Activated naive CD4-positive, alpha-beta T cell treated with anti-CD3 and anti-CD28 coated beads, Interleukin-2, amount 10 ng/mL, durations not matched to agents 7 days and 5 days (primary cell): ENCODE measurements around the gene NHEJ1.

Source experiments
- CTCF ChIA-PET: fragments of 350-600 bp; sonication (Branson Sonifier 250); formaldehyde crosslinking; loops from one replicate; lab custom pipeline; 2021; ENCODE audit warnings: antibody characterized with exemption; lab: Charles Lee
- DNase-seq: peaks from one replicate; pipeline ENCODE4 v3.0.0-alpha.2; 2020
- H3K27ac Mint-ChIP-seq: one replicate; pipeline ENCODE4 v1.8.0; 2021; ENCODE audit warnings: mild to moderate bottlenecking, moderate library complexity, mixed read lengths
- H3K27me3 Mint-ChIP-seq: one replicate; pipeline ENCODE4 v1.8.0; 2021; ENCODE audit warnings: mild to moderate bottlenecking, mixed read lengths
- H3K36me3 Mint-ChIP-seq: one replicate; pipeline ENCODE4 v1.8.0; 2021; ENCODE audit warnings: mixed read lengths
- H3K4me1 Mint-ChIP-seq: one replicate; pipeline ENCODE4 v1.8.0; 2021; ENCODE audit warnings: mixed read lengths
- H3K4me3 Mint-ChIP-seq: one replicate; pipeline ENCODE4 v1.8.0; 2021; ENCODE audit warnings: mild to moderate bottlenecking, moderate library complexity, mixed read lengths
- H3K9me3 Mint-ChIP-seq: one replicate; pipeline ENCODE4 v1.8.0; 2021; ENCODE audit warnings: mixed read lengths

NHEJ1 gene

DNA sequence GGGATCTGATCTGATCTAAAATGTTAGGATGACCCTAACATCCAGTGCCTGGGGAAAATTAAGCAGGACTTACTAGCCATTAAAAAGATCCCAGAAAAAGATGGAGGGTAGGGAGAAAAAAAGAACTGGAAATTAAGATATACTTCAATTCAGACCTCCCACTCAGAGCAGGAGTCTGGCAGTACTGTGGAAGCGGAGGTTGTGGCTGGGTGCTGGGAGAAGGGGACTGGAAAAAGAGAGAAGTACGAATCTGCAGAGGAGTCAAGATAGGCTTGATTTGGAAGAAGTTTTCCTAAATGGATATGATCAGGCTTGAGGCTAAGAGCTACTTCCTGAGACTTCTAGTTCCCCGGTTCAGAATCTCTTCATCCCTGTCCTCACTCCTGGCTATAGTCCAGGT is 66.4 kb downstream of the NHEJ1 start:
- Mint-ChIP-seq H3K9me3 (no peaks in the 10 kb centered on the region), H3K4me1 (no peaks in the 10 kb centered on the region), H3K4me3 (no peak overlapping the region), H3K27me3 (no peaks in the 10 kb centered on the region), H3K36me3 (peaks cover 4% of the 10 kb centered on the region), H3K27ac (no peak overlapping the region)
- no peak for DNase-seq
- CTCF ChIA-PET: interaction anchor here (1.6 to 1.8 kb wide), 2 partner anchors 10 to 27 kb away, joined by 3 to 9 read pairs; no protein-coding TSS in a partner anchor

DNA sequence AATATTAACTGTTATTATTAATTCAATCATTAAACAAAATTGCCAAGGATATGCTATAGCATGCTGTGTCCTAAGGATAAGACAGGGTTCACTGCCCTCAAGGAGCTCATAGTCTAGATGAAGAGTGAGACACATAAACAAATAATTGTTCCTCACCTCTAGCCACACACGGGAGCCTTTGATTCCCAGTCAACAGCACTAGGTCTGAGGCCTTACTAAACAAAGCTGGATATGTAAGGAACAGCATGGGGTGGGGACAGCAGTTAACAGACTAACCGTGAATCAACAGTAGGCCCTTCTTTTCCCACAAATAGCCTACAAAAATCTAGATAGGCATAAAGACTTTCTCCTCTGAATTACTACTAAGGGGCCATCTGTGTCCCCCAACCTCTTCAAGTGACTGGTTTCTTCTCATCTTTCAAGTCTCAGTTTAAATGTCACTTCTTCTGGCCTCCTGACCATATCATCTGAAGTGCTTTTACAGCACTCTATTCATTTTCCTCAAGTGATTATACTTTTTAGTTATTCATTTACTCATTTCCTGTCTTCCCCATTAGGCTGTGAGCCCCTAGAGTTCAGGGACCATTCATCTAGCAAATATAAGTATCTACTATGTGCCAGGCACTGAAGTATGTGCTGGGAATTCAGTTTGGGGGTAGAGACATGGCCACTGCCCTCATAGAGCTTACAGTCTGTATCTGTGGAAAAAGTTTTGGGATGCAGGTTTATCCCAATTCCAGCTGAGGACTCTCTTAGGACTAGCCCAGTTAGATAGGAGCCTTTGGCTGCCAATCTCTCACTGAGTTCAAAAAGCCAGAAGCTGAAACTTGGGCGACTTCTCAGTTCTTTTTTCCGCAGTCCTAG is 69.9 kb downstream of the NHEJ1 start:
- H3K4me1 Mint-ChIP-seq: no peaks in the 10 kb centered on the region
- H3K9me3 Mint-ChIP-seq: no peaks in the 10 kb centered on the region
- H3K27ac Mint-ChIP-seq: no peak overlapping the region
- CTCF ChIA-PET: interaction anchor here (0.8 to 2.2 kb wide), 7 partner anchors 9 to 61 kb away, joined by 3 to 12 read pairs (median 4); no protein-coding TSS in a partner anchor
- no peak for DNase-seq
- no peaks in the 10 kb centered on the region for H3K27me3 Mint-ChIP-seq
- H3K4me3 Mint-ChIP-seq: no peak overlapping the region
- H3K36me3 Mint-ChIP-seq: peaks cover 4% of the 10 kb centered on the region

DNA sequence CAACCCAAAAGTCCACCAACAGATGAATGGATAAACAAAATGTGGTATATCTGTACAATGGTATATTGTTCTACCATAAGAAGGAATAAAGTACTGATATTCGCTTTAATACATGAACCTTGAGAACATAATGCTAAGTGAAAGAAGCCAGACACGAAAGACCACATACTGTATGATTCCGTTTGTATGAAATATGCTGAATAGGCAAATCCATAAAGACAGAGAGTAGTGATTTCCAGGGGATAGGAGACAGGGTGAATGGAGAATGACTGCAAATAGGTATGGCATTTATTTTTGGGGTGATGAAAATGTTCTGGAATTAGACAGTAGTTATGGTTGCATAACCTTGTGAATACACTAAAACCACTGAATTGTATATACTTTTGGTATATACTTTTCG is 71.3 kb downstream of the NHEJ1 start:
- CTCF ChIA-PET: interaction anchor here (1.8 kb wide), 1 partner anchor 30 kb away, joined by 8 read pairs; no protein-coding TSS in a partner anchor
- no peak for DNase-seq
- Mint-ChIP-seq H3K36me3 (peaks cover 4% of the 10 kb centered on the region), H3K9me3 (no peaks in the 10 kb centered on the region), H3K27ac (no peak overlapping the region), H3K27me3 (no peaks in the 10 kb centered on the region), H3K4me1 (peaks cover 8% of the 10 kb centered on the region), H3K4me3 (no peak overlapping the region)

DNA sequence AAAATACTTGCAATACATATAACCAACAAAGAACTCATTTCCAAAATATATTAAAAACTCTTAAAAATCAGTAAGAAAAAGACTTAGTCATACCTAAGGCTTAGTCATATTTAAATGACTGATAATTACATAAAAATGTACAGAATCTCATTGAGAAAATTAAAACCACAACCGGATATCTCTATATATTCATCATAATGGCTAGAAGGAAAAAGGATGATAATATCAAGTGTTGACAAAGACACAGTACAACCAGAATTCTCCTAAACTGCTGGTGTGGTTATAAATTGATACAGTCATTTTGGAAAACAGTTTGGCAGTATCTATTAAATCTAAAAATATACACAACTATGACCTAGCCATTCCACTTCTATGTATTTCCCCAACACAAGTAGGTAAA is 72.8 kb downstream of the NHEJ1 start:
- H3K9me3 Mint-ChIP-seq: no peaks in the 10 kb centered on the region
- no peak overlapping the region for H3K27ac Mint-ChIP-seq
- no peaks in the 10 kb centered on the region for H3K27me3 Mint-ChIP-seq
- CTCF ChIA-PET: interaction anchor here (1.3 to 2.1 kb wide), 6 partner anchors 9 to 77 kb away, joined by 4 to 9 read pairs (median 4); no protein-coding TSS in a partner anchor
- H3K4me3 Mint-ChIP-seq: no peak overlapping the region
- no peak for DNase-seq
- peaks cover 4% of the 10 kb centered on the region for H3K36me3 Mint-ChIP-seq
- peaks cover 8% of the 10 kb centered on the region for H3K4me1 Mint-ChIP-seq

DNA sequence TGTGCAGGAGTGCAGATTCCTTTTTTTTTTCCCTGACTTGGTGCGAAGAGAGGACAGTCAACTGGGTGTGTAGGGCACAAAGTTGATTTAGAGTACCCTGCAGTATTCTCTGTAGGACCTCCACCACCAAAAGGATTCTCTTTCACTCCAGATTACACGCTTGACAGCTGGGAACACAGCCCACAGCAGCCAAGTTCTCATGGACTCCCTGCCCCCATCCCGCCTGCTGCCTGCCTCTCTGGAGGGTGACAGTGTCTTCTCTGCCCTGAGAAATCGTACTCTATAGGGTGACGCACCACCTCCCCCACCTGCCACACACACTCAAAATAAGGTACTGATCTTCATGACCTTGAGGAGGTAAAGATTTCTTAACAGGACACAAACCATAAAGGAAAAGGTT is 73.3 kb downstream of the NHEJ1 start:
- H3K27me3 Mint-ChIP-seq: no peaks in the 10 kb centered on the region
- H3K36me3 Mint-ChIP-seq: peaks cover 4% of the 10 kb centered on the region
- H3K4me1 Mint-ChIP-seq: peaks cover 8% of the 10 kb centered on the region
- no peak overlapping the region for H3K4me3 Mint-ChIP-seq
- DNase-seq: no peak
- no peak overlapping the region for H3K27ac Mint-ChIP-seq
- H3K9me3 Mint-ChIP-seq: no peaks in the 10 kb centered on the region
- CTCF ChIA-PET: interaction anchor here (0.6 to 2.1 kb wide), 7 partner anchors 9 to 77 kb away, joined by 4 to 9 read pairs (median 5); no protein-coding TSS in a partner anchor

DNA sequence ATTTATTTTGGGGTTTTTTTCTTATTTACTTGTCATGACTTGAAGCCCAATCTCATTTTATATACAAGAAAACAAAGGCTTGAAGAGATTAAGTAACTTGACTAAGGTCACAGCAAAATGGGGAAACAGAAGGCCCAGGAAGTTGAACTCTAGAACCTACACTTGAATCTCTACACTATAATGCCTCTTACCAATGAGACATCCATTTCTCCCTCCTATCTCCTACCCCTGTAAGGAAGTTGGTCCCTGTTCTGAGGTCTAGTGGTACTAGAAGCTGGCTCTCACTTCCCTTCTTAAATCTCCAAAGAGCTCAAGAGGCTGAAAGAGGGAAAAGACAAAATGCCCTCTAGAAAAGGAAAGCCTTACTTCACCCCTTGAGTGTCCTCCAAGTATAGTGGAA is 74.4 kb downstream of the NHEJ1 start:
- Mint-ChIP-seq H3K4me3 (no peak overlapping the region), H3K9me3 (no peaks in the 10 kb centered on the region), H3K27me3 (no peaks in the 10 kb centered on the region), H3K4me1 (peaks cover 8% of the 10 kb centered on the region), H3K27ac (no peak overlapping the region), H3K36me3 (peaks cover 4% of the 10 kb centered on the region)
- CTCF ChIA-PET: interaction anchor here (0.7 to 1.7 kb wide), 5 partner anchors 8 to 111 kb away, joined by 3 to 5 read pairs (median 4); no protein-coding TSS in a partner anchor
- DNase-seq: no peak

DNA sequence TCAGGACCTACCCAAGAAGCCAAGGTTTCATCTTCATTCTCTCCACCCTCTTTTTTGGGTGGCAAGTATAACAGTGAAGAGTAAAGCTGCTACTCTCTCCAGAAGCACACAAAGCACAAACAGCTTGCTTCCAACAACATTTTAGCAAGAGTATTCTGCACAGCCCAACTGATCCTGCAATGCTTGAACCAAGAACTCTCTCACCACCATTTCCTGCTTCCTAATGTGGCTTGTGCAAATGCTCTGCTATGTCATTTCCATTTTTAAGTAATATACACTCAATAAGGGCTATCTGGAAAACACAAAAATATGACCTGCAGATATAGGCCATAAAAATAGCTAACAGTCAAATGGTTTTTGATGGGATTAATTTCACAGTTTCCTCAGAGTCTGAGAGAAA is 75.8 kb downstream of the NHEJ1 start:
- H3K27ac Mint-ChIP-seq: no peak overlapping the region
- no peaks in the 10 kb centered on the region for H3K27me3 Mint-ChIP-seq
- no peaks in the 10 kb centered on the region for H3K9me3 Mint-ChIP-seq
- no peaks in the 10 kb centered on the region for H3K36me3 Mint-ChIP-seq
- H3K4me3 Mint-ChIP-seq: no peak overlapping the region
- DNase-seq: no peak
- peaks cover 8% of the 10 kb centered on the region for H3K4me1 Mint-ChIP-seq
- CTCF ChIA-PET: interaction anchor here (0.8 to 1.8 kb wide), 6 partner anchors 10 to 105 kb away, joined by 3 to 5 read pairs (median 4); no protein-coding TSS in a partner anchor

DNA sequence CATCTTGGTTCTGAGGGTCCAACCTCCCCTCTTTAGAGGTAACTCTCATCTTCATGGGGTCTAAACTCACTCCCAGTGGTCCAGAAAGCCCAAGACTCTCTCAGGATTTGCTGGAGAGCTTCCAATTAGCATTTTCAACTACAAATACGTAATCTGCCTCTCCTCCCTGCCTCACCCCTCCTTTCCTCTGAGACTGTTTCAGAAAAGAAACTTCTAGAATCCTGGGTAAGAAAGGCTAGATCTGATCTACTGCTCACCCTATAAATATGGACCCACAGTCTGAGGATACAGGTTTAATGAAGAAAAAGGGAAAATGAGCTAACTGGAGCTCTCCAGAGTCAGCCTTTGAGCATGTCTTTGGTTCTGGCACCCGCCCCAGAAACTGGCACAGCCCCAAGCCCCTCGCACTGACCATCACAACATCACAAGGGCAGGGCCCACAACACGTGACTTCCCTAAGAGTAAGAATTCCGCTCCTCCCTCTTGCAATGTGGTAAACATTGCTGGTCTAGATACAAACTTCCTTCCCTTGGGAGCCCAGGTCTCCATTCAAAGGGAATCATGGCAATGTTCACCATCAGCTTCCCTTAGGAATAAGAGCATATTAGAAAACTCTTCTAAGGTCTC is 78.2 kb downstream of the NHEJ1 start:
- H3K36me3 Mint-ChIP-seq: peaks cover 2% of the 10 kb centered on the region

DNA sequence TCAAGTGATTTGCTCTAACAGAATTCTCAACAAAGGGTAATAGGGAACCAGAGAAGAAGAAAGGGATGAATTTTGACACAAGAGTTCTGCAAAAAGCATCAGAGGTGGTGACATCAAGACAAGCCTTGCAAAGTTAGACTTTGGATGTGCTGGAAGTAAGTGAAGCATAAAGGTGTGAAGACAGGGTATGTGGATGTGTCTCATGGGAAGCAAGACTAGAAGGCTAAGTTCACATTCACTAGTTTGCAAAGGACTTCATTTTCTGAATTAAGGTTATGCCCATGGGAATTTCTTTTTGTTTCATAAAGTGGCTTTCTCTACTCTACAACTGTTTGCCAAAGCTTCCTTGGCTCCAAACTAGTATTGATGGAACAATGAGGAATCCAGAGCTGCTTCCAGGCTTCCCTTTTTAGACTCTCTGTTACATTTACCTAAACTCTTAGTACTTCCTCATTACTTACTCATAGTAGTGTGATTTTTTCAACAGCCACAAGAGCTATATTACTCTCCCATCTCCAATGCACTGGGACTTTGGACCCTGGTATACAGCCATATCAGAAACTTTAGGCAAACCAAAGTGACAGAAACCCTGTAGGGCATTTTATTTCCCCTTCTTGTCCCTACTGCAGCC is 78.8 kb downstream of the NHEJ1 start:
- CTCF ChIA-PET: no interaction called here
- Mint-ChIP-seq H3K9me3 (no peaks in the 10 kb centered on the region), H3K4me1 (peaks cover 8% of the 10 kb centered on the region), H3K27ac (no peak overlapping the region), H3K27me3 (no peaks in the 10 kb centered on the region), H3K4me3 (no peak overlapping the region), H3K36me3 (peaks cover 2% of the 10 kb centered on the region)
- no peak for DNase-seq

More for the DNA sequence above, 78.2 kb downstream of the NHEJ1 start:
- DNase-seq: no peak
- no peak overlapping the region for H3K27ac Mint-ChIP-seq
- H3K9me3 Mint-ChIP-seq: no peaks in the 10 kb centered on the region
- no peaks in the 10 kb centered on the region for H3K27me3 Mint-ChIP-seq
- peaks cover 8% of the 10 kb centered on the region for H3K4me1 Mint-ChIP-seq
- no peak overlapping the region for H3K4me3 Mint-ChIP-seq
- CTCF ChIA-PET: interaction anchor here (0.8 kb wide), 1 partner anchor 24 kb away, joined by 3 read pairs; no protein-coding TSS in a partner anchor

DNA sequence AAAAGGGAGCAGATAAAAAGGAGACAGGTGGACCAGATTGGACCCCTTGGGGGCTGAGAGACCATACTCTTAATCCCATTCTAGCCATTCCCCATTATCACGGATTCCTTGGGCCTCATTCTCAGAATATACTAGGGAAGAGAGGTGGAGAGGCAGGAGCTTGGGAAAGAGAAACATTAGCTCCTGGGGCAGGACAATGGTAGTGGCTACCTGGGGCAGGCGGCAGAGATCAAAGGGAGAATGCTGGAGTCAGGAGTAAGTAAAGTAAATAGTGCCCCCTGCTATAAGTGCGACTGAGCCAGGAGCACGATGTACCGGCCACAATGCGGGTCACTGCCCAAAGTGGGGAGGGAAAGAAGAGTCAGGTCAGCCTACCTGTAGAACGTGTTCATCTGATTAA is 79.5 kb downstream of the NHEJ1 start:
- Mint-ChIP-seq H3K4me3 (no peak overlapping the region), H3K27ac (no peak overlapping the region)
- CTCF ChIA-PET: interaction anchor here (0.7 to 1.9 kb wide), 5 partner anchors 13 to 204 kb away, joined by 3 to 7 read pairs (median 4); no protein-coding TSS in a partner anchor

DNA sequence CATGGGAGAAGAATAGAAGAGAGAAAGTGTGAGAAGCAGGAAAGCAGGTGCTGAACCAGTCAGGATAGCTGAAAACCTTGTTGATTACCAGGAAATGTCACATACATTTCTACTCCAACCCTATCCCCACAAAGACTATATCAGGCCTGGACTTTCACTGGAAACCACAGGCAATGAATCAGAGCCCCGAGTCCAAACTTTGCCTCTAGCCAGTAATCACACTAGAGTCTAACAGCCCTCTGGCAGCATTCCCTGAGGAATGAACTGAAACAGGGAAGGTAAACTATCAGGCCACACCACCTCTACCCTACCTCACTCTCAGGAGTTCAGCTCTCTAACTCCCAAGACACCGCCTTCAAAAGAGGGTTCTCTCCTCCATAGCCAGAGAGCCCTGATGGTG is 81.2 kb downstream of the NHEJ1 start:
- no peak overlapping the region for H3K27ac Mint-ChIP-seq
- H3K4me1 Mint-ChIP-seq: no peaks in the 10 kb centered on the region
- H3K9me3 Mint-ChIP-seq: no peaks in the 10 kb centered on the region
- H3K4me3 Mint-ChIP-seq: no peak overlapping the region
- H3K27me3 Mint-ChIP-seq: no peaks in the 10 kb centered on the region
- DNase-seq: no peak
- peaks cover 13% of the 10 kb centered on the region for H3K36me3 Mint-ChIP-seq
- CTCF ChIA-PET: interaction anchor here (1.3 to 1.9 kb wide), 3 partner anchors 9 to 40 kb away, joined by 4 to 7 read pairs (median 7); no protein-coding TSS in a partner anchor

More for the DNA sequence above, 79.5 kb downstream of the NHEJ1 start:
- Mint-ChIP-seq H3K27me3 (no peaks in the 10 kb centered on the region), H3K36me3 (peaks cover 2% of the 10 kb centered on the region), H3K9me3 (no peaks in the 10 kb centered on the region), H3K4me1 (peaks cover 8% of the 10 kb centered on the region)
- no peak for DNase-seq

DNA sequence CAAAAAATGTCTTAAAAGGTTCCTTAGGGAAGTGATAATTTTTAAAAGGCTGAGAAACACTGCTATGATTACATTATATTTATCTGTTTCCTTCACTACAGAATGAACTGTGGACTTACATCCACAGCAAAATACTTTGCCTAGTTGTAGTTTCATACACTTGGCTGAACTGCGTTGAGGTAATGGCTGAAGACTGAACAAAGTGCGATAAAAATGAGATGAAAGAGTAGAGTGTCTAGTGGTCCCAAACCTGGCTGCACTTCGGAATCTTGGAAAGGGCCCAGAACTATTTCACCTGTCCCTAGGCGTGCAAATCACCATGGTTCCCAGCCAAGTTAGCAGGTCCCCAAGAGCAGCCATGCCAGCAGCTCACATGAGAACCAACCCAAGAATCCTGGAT is 81.7 kb downstream of the NHEJ1 start:
- H3K9me3 Mint-ChIP-seq: no peaks in the 10 kb centered on the region
- CTCF ChIA-PET: interaction anchor here (0.6 to 1.9 kb wide), 3 partner anchors 8 to 41 kb away, joined by 4 to 7 read pairs (median 5); no protein-coding TSS in a partner anchor

DNA sequence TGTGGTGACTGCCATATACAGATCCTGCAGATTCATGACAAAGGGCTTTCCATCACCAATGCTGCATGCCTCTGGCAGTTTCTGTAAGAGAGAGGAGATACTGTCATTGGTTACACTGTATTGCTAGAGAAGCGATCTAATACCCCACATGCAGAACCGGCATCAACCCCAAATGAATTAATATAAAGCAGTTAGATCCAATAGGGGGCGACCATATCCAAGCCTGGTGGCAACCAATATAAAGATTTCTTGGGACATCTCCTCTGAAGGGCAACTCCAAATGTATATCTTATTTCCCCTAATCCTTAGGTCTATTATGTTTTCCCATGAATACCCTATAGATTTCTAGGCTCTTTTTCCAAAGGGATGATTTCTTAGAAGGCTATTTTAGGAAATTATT is 82.5 kb downstream of the NHEJ1 start:
- CTCF ChIA-PET: interaction anchor here (0.6 to 1.3 kb wide), 2 partner anchors 8 to 10 kb away, joined by 4 to 5 read pairs; no protein-coding TSS in a partner anchor
- H3K4me3 Mint-ChIP-seq: no peak overlapping the region

More for the DNA sequence above, 81.7 kb downstream of the NHEJ1 start:
- Mint-ChIP-seq H3K27me3 (no peaks in the 10 kb centered on the region), H3K27ac (no peak overlapping the region), H3K4me3 (no peak overlapping the region), H3K36me3 (peaks cover 16% of the 10 kb centered on the region), H3K4me1 (no peaks in the 10 kb centered on the region)
- no peak for DNase-seq

More for the DNA sequence above, 82.5 kb downstream of the NHEJ1 start:
- Mint-ChIP-seq H3K27ac (no peak overlapping the region), H3K4me1 (no peaks in the 10 kb centered on the region), H3K36me3 (peaks cover 17% of the 10 kb centered on the region), H3K27me3 (no peaks in the 10 kb centered on the region), H3K9me3 (no peaks in the 10 kb centered on the region)
- no peak for DNase-seq
